Measurements from ENCODE around the gene SYMPK.
"Not testable (repeated sequence)": the region's sequence is repeated elsewhere in the genome, so short reads cannot be mapped to it uniquely, and the experiment has no call there.

Gene SYMPK

GRCh38 chr19:45895983-45896599, 33.1 kb upstream of the SYMPK start:
- H3K27ac Mint-ChIP-seq; H3K9me3 Mint-ChIP-seq; DNase-seq; ATAC-seq (replicated peaks); H3K4me3 Mint-ChIP-seq; H3K27me3 Mint-ChIP-seq: not testable (repeated sequence)
- H3K4me1 Mint-ChIP-seq = peaks cover 12 to 36% of the 10 kb centered on the region in 2 donors
- H3K36me3 Mint-ChIP-seq = peaks cover 14 to 32% of the 10 kb centered on the region in 2 donors

GRCh38 chr19:45895519-45895972, 32.6 kb upstream of the SYMPK start:
- no peak for DNase-seq
- H3K27me3 Mint-ChIP-seq = no peaks in the 10 kb centered on the region
- H3K9me3 Mint-ChIP-seq = no peaks in the 10 kb centered on the region
- H3K4me3 Mint-ChIP-seq = no peak overlapping the region
- peaks cover 14 to 30% of the 10 kb centered on the region in 2 donors for H3K36me3 Mint-ChIP-seq
- peaks cover 9 to 30% of the 10 kb centered on the region in 2 donors for H3K4me1 Mint-ChIP-seq
- ATAC-seq (replicated peaks) = no peak
- no peak overlapping the region for H3K27ac Mint-ChIP-seq

- ATAC-seq (replicated peaks) (no peak), DNase-seq (no peak)
- H3K4me1 Mint-ChIP-seq = peaks cover 3 to 13% of the 10 kb centered on the region in 2 donors
- no peak overlapping the region for H3K4me3 Mint-ChIP-seq
- H3K36me3 Mint-ChIP-seq = peaks cover 8 to 18% of the 10 kb centered on the region in 2 donors
- H3K27ac Mint-ChIP-seq = no peak overlapping the region
- no peaks in the 10 kb centered on the region for H3K27me3 Mint-ChIP-seq
- H3K9me3 Mint-ChIP-seq = no peaks in the 10 kb centered on the region
These were observed 27.9 kb upstream of the SYMPK start for GRCh38 chr19:45890877-45891276.

GRCh38 chr19:45889210-45889885, 26.4 kb upstream of the SYMPK start:
- no peak overlapping the region for H3K27ac Mint-ChIP-seq
- ATAC-seq (replicated peaks) = no peak
- H3K27me3 Mint-ChIP-seq = no peaks in the 10 kb centered on the region
- no peaks in the 10 kb centered on the region for H3K9me3 Mint-ChIP-seq
- DNase-seq = no peak
- H3K4me3 Mint-ChIP-seq = no peak overlapping the region
- peaks cover 3 to 17% of the 10 kb centered on the region in 2 donors for H3K4me1 Mint-ChIP-seq
- H3K36me3 Mint-ChIP-seq = peaks cover 4 to 9% of the 10 kb centered on the region in 2 donors

- Mint-ChIP-seq H3K4me3 (peak overlapping the region; percentile 94 to 98), H3K36me3 (peaks cover 7 to 11% of the 10 kb centered on the region in 2 donors), H3K27me3 (no peaks in the 10 kb centered on the region), H3K4me1 (peaks cover 9 to 27% of the 10 kb centered on the region in 2 donors), H3K27ac (peak overlapping the region; percentile 99), H3K9me3 (no peaks in the 10 kb centered on the region)
- DNase-seq (no peak), ATAC-seq (replicated peaks) (no peak)
These were observed 24.3 kb upstream of the SYMPK start for GRCh38 chr19:45887200-45887710.

- H3K27ac Mint-ChIP-seq = peak overlapping the region; percentile 99
- H3K4me3 Mint-ChIP-seq = peak overlapping the region; percentile 94 to 98
- no peaks in the 10 kb centered on the region for H3K9me3 Mint-ChIP-seq
These were observed 23.7 kb upstream of the SYMPK start for GRCh38 chr19:45886427-45887199.

GRCh38 chr19:45885556-45886426, 22.8 kb upstream of the SYMPK start, which contains the start of gene IRF2BP1:
Gene IRF2BP1, minus strand, starts transcription at chr19:45886141. Its CDS starts 367 bp downstream, at chr19:45885774.
- Mint-ChIP-seq H3K4me3 (peak within 1 kb of the TSS; percentile 94 to 98), H3K36me3 (peaks cover 7 to 16% of the 10 kb centered on the region in 2 donors), H3K9me3 (no peaks in the 10 kb centered on the region), H3K27ac (peak within 1 kb of the TSS; percentile 99), H3K27me3 (peaks cover 0 to 5% of the 10 kb centered on the region in 2 donors), H3K4me1 (peaks cover 15 to 35% of the 10 kb centered on the region in 2 donors)
- ATAC-seq (replicated peaks) (peak; percentile 80 to 84), DNase-seq (peak; percentile 88)

More at GRCh38 chr19:45886427-45887199, 23.7 kb upstream of the SYMPK start:
- ATAC-seq (replicated peaks) (peak; percentile 76 to 81), DNase-seq (peak; percentile 85)
- peaks cover 13 to 31% of the 10 kb centered on the region in 2 donors for H3K4me1 Mint-ChIP-seq
- peaks cover 0 to 3% of the 10 kb centered on the region in 2 donors for H3K27me3 Mint-ChIP-seq
- H3K36me3 Mint-ChIP-seq = peaks cover 8 to 15% of the 10 kb centered on the region in 2 donors

- H3K27me3 Mint-ChIP-seq = peaks cover 4 to 9% of the 10 kb centered on the region in 2 donors
- H3K4me3 Mint-ChIP-seq = peak overlapping the region; percentile 55 to 98
- DNase-seq (no peak), ATAC-seq (replicated peaks) (peak; percentile 2 to 3)
- peaks cover 7 to 11% of the 10 kb centered on the region in 2 donors for H3K36me3 Mint-ChIP-seq
- H3K27ac Mint-ChIP-seq = no peak overlapping the region
- H3K4me1 Mint-ChIP-seq = peaks cover 15 to 35% of the 10 kb centered on the region in 2 donors
- no peaks in the 10 kb centered on the region for H3K9me3 Mint-ChIP-seq
These were observed 22.0 kb upstream of the SYMPK start for GRCh38 chr19:45884682-45885555.

- no peak for DNase-seq
- H3K9me3 Mint-ChIP-seq = no peaks in the 10 kb centered on the region
- H3K4me3 Mint-ChIP-seq = peak overlapping the region; percentile 77 to 86
- H3K27ac Mint-ChIP-seq = no peak overlapping the region
- H3K4me1 Mint-ChIP-seq = peaks cover 15 to 35% of the 10 kb centered on the region in 2 donors
- peaks cover 6 to 9% of the 10 kb centered on the region in 2 donors for H3K27me3 Mint-ChIP-seq
- ATAC-seq (replicated peaks) = no peak
- peaks cover 6 to 11% of the 10 kb centered on the region in 2 donors for H3K36me3 Mint-ChIP-seq
These were observed 21.1 kb upstream of the SYMPK start for GRCh38 chr19:45883881-45884681.

GRCh38 chr19:45883586-45883880, 20.6 kb upstream of the SYMPK start:
- no peak for ATAC-seq (replicated peaks)

GRCh38 chr19:45882652-45883585, 20.0 kb upstream of the SYMPK start:
- H3K27ac Mint-ChIP-seq = peak overlapping the region; percentile 85
- no peaks in the 10 kb centered on the region for H3K9me3 Mint-ChIP-seq
- peak; percentile 19 to 22 for ATAC-seq (replicated peaks)
- H3K4me1 Mint-ChIP-seq = peaks cover 16 to 41% of the 10 kb centered on the region in 2 donors
- peaks cover 17 to 18% of the 10 kb centered on the region in 2 donors for H3K27me3 Mint-ChIP-seq
- H3K4me3 Mint-ChIP-seq = peak overlapping the region; percentile 77 to 86
- peaks cover 6 to 11% of the 10 kb centered on the region in 2 donors for H3K36me3 Mint-ChIP-seq
- DNase-seq = peak; percentile 79

More at GRCh38 chr19:45883586-45883880, 20.6 kb upstream of the SYMPK start:
- no peaks in the 10 kb centered on the region for H3K9me3 Mint-ChIP-seq
- peak overlapping the region; percentile 85 for H3K27ac Mint-ChIP-seq
- peaks cover 15 to 38% of the 10 kb centered on the region in 2 donors for H3K4me1 Mint-ChIP-seq
- peaks cover 12% of the 10 kb centered on the region in 2 donors for H3K27me3 Mint-ChIP-seq
- peaks cover 6 to 11% of the 10 kb centered on the region in 2 donors for H3K36me3 Mint-ChIP-seq
- DNase-seq = no peak
- peak overlapping the region; percentile 77 to 86 for H3K4me3 Mint-ChIP-seq

Data from stimulated activated naive B cell treated with anti-CD40 and anti-IgM and Interleukin-4, amounts not matched to agents 10 μg/mL and 1 μg/mL and 100 μg/mL, for 72 hours (primary cell).